DND-41 (cell line): ENCODE data around the gene MIEF2.

ENCODE experiments used
- CTCF ChIP-seq: IDR thresholded peaks from 2 replicates; pipeline ENCODE4 v1.5.1; 2012; ENCODE audit warnings: borderline replicate concordance, low read length, moderate library complexity, mild to moderate bottlenecking; ENCODE audit not compliant: poor library complexity, severe bottlenecking; ENCODE audit errors: extremely low read depth
- EZH2 ChIP-seq: IDR thresholded peaks from 3 replicates; pipeline ENCODE4 v1.6.1; 2012; ENCODE audit warnings: borderline replicate concordance, low read depth, mild to moderate bottlenecking, moderate library complexity, low read length, inconsistent platforms; ENCODE audit not compliant: severe bottlenecking

- TF ChIP-seq EZH2 (no peak), CTCF (no peak)
Measured at GRCh38 chr17:18315562-18315922, 55.1 kb downstream of the MIEF2 start.
